Testis (tissue), 2 donors: Measurements from ENCODE around the gene LRRC27.

ENCODE experiments used
- CTCF ChIP-seq, 3 experiments: fragments of 450-650 bp in 2 of 3; fragments of 200-600 bp in 1 of 3; sonication (generic) in 1 of 3; IDR thresholded peaks; one replicate each; pipeline ENCODE4 v1.5.1; 2016 to 2019; ENCODE audit warnings: antibody characterized with exemption in 3 of 3, mild to moderate bottlenecking in 2 of 3, moderate library complexity in 1 of 3
- POLR2A ChIP-seq: fragments of 450-650 bp; IDR thresholded peaks from one replicate; pipeline ENCODE4 v1.6.1; 2017; ENCODE audit warnings: antibody characterized with exemption, mild to moderate bottlenecking, moderate library complexity

GRCh38 chr10:132393695-132394181 lies 61.7 kb downstream of the LRRC27 start:
- TF ChIP-seq CTCF (IDR thresholded peaks at IDR 0.05) (no peak), POLR2A (no peak)
